Camera-type eye (tissue), 1 donor: Measurements from ENCODE around the gene CALM1. TPM values are rescaled to one million over a fixed set of nuclear protein-coding genes. Genes with fewer than 3 reads are reported as not detected.

Source experiments
- total RNA-seq: library from RNA; depleted of rRNA; stranded (reverse); fragments of >200 nt; gene quantifications from one replicate; pipeline ENCODE4 v1.2.3, GENCODE V29; 2014

The CALM1 gene
- total RNA-seq, result 271 TPM

GRCh38 chr14:90396341-90397339 is at the start of gene CALM1:
Gene CALM1, plus strand, starts transcription at chr14:90397029. Its CDS starts 202 bp downstream, at chr14:90397231.

Other genes starting within 250 kb of the CALM1 start
- gene PSMC1, start 140.5 kb upstream of the CALM1 start, total RNA-seq, result 149 TPM
- gene NRDE2, start 65.1 kb upstream of the CALM1 start, total RNA-seq, result 27.6 TPM